AG09309 (cell line): ENCODE data around the gene RNF133.

Source experiments
- DNase-seq: peaks from one replicate; pipeline ENCODE4 v3.0.0-alpha.2; 2010; ENCODE audit warnings: low read depth
- H3K4me3 ChIP-seq: 2 replicates; pipeline ENCODE4 v1.5.1; 2011; ENCODE audit warnings: mild to moderate bottlenecking, low read depth, low read length, moderate library complexity; ENCODE audit not compliant: control insufficient read depth
- TF ChIP-seq, protein P1 (sequence below): IDR thresholded peaks from 2 replicates; pipeline ENCODE4 v1.5.1; 2011; ENCODE audit warnings: mild to moderate bottlenecking, low read depth, low read length, inconsistent platforms; ENCODE audit not compliant: insufficient read depth, control insufficient read depth; ENCODE audit errors: missing control alignments

RNF133 gene

DNA sequence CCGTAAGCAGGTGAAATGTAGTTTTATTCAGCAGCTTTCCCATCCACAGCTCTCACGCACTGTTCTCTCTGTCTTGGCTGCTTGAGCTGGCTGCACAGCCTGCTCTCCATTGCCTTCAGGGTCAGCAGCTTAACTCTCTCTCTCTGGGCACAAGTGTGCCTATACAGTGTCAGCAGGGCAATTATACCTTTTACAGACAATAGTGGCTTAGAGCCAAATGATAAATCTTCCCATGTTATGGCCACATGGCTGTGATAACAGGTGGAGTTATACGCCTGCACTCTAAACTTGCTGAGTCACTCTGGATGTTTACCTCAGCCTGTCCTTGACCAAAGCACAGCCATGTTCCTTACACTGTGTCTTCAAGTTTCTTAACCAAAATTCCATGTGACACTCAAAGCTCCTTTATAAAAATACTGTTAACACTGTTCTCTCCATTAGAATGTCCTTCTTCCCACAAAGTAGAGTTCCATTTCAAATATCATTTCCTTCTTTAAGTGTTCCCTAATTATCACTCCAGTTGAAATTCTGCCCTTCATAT lies 6.1 kb downstream of the RNF133 start:
- TF ChIP-seq, protein P1, sequence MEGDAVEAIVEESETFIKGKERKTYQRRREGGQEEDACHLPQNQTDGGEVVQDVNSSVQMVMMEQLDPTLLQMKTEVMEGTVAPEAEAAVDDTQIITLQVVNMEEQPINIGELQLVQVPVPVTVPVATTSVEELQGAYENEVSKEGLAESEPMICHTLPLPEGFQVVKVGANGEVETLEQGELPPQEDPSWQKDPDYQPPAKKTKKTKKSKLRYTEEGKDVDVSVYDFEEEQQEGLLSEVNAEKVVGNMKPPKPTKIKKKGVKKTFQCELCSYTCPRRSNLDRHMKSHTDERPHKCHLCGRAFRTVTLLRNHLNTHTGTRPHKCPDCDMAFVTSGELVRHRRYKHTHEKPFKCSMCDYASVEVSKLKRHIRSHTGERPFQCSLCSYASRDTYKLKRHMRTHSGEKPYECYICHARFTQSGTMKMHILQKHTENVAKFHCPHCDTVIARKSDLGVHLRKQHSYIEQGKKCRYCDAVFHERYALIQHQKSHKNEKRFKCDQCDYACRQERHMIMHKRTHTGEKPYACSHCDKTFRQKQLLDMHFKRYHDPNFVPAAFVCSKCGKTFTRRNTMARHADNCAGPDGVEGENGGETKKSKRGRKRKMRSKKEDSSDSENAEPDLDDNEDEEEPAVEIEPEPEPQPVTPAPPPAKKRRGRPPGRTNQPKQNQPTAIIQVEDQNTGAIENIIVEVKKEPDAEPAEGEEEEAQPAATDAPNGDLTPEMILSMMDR: no peak
- no peak for DNase-seq
- no peak overlapping the region for H3K4me3 ChIP-seq

- no peak for DNase-seq
- TF ChIP-seq, protein P1: no peak
- H3K4me3 ChIP-seq: no peak overlapping the region
Observed at GRCh38 chr7:122691569-122692235, 7.2 kb downstream of the RNF133 start.

DNA sequence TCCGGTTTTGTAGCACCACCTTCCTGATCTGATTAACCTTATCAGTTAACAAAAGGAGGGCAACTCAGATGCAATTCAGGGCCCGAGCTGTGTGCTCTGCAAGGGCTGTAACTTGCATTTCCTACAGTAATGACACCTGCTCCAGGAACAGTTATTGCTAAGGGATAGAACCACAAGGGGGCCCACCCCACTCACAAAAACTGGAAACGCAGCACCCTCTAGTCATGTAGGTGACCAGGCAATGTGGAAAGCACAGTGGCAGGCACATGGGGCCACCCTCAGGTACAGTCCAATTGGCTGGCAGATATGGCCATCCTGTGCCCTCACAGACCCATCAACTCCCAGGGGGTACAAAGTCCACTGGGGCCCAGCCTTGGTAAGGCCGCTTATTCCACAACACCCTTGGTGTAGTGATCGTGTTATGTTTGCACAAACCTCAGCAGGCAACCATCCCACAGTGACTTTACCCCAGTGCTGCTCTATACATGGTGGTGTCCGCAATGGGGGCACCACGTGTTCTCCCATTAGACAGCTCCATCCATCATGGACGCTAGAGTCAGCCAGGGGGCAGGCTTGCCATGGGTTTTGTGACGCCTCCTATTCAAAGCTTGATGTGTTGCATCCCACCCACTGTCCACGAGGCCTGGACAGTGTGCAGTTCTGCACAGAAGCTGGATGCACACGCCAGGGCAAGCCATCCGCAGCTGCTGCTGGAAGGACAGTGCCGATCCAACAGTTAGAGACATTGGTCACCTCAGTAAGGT lies 9.4 kb downstream of the RNF133 start:
- no peak overlapping the region for H3K4me3 ChIP-seq
- no peak for DNase-seq
- TF ChIP-seq, protein P1: no peak

DNA sequence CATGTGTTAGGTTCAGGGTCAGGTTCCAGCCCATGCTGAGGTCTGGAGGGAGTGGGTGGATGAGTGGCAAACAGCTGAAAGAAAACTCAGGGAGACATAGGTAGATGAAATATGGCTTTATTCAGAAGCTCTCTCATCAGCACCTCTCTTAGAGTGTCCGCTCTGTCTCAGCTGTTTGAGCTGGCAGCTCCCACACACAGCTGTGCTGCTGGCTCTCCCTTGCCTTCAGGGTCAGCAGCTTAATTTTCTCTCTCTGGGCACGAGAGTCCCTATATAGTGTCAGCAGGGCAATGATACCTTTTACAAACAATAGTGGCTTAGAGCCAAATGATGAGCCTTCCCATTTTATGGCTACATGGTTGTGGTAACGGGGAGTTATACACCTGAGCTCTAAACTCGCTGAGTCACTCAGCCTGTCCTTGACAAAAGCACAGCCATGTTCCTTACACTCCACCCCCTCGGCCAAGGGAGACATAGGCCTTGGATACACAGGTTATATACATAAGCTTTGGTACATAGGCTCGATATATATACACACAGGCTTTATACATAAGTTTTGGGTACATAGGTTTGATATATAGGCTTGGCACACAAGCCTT lies 10.4 kb downstream of the RNF133 start:
- H3K4me3 ChIP-seq: no peak overlapping the region
- DNase-seq: no peak
- TF ChIP-seq, protein P1: no peak

DNA sequence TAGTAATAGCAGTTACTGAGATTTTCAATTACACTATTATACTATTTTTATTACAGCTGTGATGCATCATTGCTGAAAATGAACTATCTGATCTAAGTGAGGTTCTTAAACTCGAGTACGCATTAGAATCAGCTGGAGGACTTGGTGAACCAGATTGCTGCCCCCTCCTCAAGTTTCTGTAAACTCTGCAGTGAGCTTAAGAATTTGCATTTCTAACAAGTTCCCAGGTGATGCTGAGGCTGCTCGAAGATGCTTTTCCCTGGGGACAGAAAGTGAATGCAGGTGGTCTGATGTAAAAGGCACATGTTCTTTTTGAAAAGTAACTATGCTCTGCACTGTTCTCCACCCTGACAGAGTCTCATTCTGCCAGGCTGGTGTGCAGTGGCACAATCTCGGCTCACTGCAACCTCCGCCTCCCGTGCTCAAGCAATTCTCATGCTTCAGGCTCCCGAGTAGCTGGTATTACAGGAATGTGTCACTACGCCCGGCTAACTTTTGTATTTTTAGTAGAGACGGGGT lies 12.5 kb downstream of the RNF133 start:
- DNase-seq: no peak

GRCh38 chr7:122684504-122684903 lies 14.4 kb downstream of the RNF133 start:
- TF ChIP-seq, protein P1: no peak
- no peak for DNase-seq
- H3K4me3 ChIP-seq: no peak overlapping the region

More for the DNA sequence above, 12.5 kb downstream of the RNF133 start:
- H3K4me3 ChIP-seq: no peak overlapping the region
- TF ChIP-seq, protein P1: no peak
